ENCODE results near the gene RAB21.

DNA sequence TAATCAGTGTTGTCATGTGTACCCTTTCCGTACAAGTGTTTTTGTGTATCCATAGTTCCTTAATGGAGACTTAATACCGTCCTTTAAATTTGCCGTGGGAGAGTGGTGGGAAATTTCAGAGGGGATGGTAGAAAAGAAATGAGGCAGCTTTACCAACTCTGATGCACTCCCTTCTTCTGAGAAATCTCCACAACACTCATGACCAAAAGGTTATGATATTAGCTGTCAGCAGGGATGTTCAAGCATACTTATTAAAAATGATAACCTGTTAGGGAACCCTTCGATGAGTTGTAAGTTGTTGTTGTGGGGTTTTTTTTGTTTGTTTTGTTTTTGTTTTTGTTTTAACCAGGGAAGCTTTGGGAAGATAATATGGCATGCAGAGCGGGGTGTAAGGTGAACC is 12.5 kb downstream of the RAB21 start:
- TF ChIP-seq, protein P1, sequence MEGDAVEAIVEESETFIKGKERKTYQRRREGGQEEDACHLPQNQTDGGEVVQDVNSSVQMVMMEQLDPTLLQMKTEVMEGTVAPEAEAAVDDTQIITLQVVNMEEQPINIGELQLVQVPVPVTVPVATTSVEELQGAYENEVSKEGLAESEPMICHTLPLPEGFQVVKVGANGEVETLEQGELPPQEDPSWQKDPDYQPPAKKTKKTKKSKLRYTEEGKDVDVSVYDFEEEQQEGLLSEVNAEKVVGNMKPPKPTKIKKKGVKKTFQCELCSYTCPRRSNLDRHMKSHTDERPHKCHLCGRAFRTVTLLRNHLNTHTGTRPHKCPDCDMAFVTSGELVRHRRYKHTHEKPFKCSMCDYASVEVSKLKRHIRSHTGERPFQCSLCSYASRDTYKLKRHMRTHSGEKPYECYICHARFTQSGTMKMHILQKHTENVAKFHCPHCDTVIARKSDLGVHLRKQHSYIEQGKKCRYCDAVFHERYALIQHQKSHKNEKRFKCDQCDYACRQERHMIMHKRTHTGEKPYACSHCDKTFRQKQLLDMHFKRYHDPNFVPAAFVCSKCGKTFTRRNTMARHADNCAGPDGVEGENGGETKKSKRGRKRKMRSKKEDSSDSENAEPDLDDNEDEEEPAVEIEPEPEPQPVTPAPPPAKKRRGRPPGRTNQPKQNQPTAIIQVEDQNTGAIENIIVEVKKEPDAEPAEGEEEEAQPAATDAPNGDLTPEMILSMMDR (IDR thresholded peaks at IDR 0.05) = no peak
- no peak for TF ChIP-seq POLR2A (IDR thresholded peaks at IDR 0.05)
- no peak for TF ChIP-seq EP300 (IDR thresholded peaks at IDR 0.05)
